IPS-20b (cell line): Measurements from ENCODE around the gene DYSF.

ENCODE experiments used
- H3K27ac ChIP-seq: one replicate; pipeline ENCODE4 v1.5.1; 2013; ENCODE audit warnings: low read length
- H3K27me3 ChIP-seq: 2 replicates; pipeline ENCODE4 v1.6.1; 2013; ENCODE audit warnings: mild to moderate bottlenecking, low read length, inconsistent platforms; ENCODE audit not compliant: insufficient read depth
- H3K36me3 ChIP-seq: 2 replicates; pipeline ENCODE4 v1.6.1; 2013; ENCODE audit warnings: low read depth, mild to moderate bottlenecking, inconsistent platforms, low read length, moderate library complexity; ENCODE audit not compliant: insufficient read depth
- H3K4me1 ChIP-seq: 2 replicates; pipeline ENCODE4 v1.6.1; 2013; ENCODE audit warnings: mild to moderate bottlenecking, control low read depth, inconsistent platforms, low read length, moderate library complexity; ENCODE audit not compliant: insufficient read depth
- H3K4me3 ChIP-seq: 2 replicates; pipeline ENCODE4 v1.5.1; 2013; ENCODE audit warnings: mild to moderate bottlenecking, low read length, inconsistent platforms
- H3K9ac ChIP-seq: 2 replicates; pipeline ENCODE4 v1.6.1; 2013; ENCODE audit warnings: low read depth, mild to moderate bottlenecking, inconsistent platforms, low read length, moderate library complexity
- H3K9me3 ChIP-seq: 2 replicates; pipeline ENCODE4 v1.6.1; 2013; ENCODE audit warnings: mild to moderate bottlenecking, low read depth, low read length, inconsistent platforms; ENCODE audit not compliant: insufficient read depth

The DYSF gene

DNA sequence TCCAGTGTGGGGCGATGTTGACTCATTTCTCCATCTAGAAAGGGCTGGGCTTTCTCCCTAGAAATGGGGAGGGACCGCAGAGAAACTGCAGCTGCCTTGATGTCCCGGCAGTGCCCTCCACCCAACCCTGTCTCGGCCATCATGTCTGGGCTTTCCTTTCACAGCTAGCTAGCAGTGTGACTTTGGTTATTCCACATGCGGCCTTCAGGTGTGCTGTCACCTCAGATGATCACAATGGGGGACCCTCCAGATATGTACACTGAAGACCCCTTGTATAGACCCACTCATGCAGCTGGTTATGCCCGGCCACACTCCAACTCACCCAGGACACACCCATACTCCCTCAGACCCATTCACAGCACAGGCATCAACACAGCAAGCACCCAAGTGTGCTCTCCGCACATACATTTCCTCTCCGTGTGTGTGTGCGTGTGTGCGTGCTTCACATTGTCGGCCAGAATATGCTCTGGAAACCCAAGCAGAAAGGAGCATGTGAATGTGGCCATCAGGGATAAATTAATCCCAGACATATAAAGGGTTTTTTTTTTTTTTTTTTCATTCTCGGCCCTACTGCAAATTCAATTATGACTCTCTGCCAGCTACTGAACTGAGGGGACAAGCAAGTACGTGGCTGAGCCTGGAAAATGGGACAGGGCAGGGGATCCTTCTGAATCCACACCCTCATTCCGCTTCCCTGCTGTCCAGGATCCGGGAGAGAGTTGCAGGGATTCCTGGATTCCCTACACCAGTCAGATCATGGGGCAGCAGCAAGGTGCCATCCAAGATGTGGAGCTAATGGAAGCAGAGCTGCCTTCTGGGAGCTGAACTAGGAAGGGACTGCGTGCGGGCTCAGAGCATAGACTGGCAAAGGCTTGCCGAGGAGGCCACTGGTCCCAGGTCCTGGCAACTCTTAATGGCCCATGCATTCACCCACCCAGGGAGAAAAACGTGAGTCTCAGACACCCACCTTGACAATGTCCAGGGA, 240.2 kb downstream of the DYSF start:
- Histone ChIP-seq H3K9me3 (no peaks in the 10 kb centered on the region; the same call in 1 of the 2 replicates), H3K4me1 (peaks cover 23% of the 10 kb centered on the region), H3K36me3 (no peaks in the 10 kb centered on the region), H3K4me3 (no peak overlapping the region), H3K27ac (no peak overlapping the region), H3K9ac (no peak overlapping the region), H3K27me3 (0 out of 2 replicates have a peak, but pooled peaks cover 5% of the 10 kb centered on the region)

DNA sequence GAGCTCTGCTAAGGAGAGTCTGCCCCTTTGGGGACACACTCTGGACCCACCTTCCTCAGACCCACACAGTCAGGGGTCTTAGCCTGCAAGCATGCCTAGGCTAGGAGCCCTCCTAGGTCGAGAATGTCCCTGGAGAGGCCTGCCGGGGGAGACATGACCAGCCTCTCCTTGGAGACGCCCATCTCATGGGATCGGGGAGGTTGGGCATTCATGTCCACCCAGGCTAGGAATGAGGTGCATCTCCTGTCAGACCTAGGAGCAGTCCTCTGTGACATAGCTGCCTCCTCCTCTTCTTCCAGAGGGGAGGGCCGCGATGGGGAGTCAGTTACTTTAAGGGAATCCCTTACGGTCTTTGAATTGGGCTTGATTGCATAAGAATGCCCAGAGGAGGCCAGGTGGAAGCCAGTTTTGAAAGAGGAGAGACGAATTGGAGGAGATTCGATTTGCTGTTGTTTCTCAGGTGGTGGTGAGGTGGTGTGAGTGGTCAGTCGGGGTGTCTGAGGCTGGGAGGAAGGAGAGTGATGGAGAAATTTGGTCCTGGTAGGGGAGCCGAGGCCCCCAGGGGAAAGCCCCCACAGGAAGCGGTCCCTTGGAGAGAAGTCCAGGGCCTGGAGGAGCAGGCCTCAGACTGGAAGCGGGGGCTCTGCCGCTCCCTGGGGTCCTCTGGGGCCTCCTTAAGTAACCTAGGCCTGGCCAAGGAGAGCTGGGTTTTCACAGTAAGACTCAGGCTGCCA, 241.3 kb downstream of the DYSF start:
- Histone ChIP-seq H3K36me3 (no peaks in the 10 kb centered on the region), H3K4me3 (no peak overlapping the region), H3K9ac (peak overlapping the region; percentile 29; the same call in 1 of the 2 replicates), H3K4me1 (peaks cover 23% of the 10 kb centered on the region), H3K27ac (peak overlapping the region; percentile 8), H3K9me3 (no peaks in the 10 kb centered on the region; the same call in 1 of the 2 replicates), H3K27me3 (0 out of 2 replicates have a peak, but pooled peaks cover 5% of the 10 kb centered on the region)

DNA sequence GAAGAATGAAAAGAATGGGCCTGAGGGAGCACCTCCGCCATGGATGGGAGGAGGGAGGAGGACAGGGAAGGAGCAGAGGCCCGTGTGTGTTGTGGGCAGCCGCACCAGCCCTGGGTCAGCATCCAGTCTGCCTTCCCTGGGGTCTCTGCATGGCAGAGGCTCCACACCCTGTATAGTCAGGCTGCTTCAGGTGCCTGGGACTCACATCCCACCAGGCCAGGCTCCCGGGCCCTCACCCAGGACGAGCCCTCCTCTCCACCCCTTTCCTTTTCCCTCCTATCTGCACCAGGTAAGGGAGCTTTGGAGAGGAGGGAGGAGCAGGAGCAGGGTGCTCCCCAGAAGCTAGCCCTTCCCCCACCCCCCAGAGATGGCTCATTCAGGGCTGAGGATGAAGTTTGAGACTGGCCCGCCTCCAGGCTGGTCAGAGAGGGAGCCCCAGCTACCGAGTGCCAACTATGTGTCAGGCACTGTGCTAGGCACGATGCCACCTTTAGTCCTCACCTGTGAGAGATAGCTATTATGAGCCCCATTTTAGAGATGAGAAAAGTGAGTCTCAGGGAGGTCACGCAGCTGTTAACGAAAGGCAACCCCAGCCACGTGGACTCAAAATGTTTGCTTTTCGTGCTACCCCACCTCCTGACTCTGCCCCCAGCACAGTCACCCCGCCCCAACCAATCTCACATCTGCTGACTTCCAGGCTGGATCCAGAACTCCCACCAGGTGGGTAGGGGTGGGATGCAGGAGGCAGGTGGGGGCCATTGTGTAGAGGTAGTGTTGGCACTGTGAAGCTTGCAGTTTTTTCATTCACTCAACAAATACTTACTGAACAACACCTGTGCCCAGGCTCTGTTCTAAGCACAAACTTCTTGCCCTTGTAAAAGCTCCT, 242.1 kb downstream of the DYSF start:
- Histone ChIP-seq H3K9me3 (no peaks in the 10 kb centered on the region; the same call in 1 of the 2 replicates), H3K4me3 (no peak overlapping the region), H3K36me3 (no peaks in the 10 kb centered on the region), H3K27ac (peak overlapping the region; percentile 8), H3K4me1 (peaks cover 23% of the 10 kb centered on the region), H3K27me3 (0 out of 2 replicates have a peak, but pooled peaks cover 5% of the 10 kb centered on the region), H3K9ac (peak overlapping the region; percentile 29; the same call in 1 of the 2 replicates)

DNA sequence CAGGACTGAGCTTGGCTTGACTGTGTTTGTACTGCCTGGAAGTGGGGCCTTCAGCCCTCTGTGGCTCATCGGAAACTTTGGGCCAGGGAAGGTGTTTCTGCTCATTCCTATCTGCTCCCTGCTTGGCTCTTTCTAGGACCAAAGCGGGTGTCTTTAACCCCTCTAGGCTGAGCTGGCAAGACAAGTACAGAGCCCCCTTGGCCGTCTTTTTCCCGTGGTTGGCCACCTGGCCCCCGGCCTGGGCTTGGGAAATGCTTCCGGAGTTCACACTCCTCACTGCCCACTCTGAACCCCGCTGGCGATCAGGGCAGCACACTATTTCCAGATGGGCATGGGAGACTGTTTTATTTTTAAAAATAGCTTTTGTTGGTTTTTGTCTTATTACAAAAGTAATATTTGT, 243.0 kb downstream of the DYSF start:
- H3K4me3 ChIP-seq = no peak overlapping the region
- H3K9ac ChIP-seq = no peak overlapping the region
- no peaks in the 10 kb centered on the region for H3K36me3 ChIP-seq
- H3K9me3 ChIP-seq = no peaks in the 10 kb centered on the region; the same call in 1 of the 2 replicates
- H3K4me1 ChIP-seq = peaks cover 20% of the 10 kb centered on the region
- no peak overlapping the region for H3K27ac ChIP-seq
- H3K27me3 ChIP-seq = 0 out of 2 replicates have a peak, but pooled peaks cover 5% of the 10 kb centered on the region

DNA sequence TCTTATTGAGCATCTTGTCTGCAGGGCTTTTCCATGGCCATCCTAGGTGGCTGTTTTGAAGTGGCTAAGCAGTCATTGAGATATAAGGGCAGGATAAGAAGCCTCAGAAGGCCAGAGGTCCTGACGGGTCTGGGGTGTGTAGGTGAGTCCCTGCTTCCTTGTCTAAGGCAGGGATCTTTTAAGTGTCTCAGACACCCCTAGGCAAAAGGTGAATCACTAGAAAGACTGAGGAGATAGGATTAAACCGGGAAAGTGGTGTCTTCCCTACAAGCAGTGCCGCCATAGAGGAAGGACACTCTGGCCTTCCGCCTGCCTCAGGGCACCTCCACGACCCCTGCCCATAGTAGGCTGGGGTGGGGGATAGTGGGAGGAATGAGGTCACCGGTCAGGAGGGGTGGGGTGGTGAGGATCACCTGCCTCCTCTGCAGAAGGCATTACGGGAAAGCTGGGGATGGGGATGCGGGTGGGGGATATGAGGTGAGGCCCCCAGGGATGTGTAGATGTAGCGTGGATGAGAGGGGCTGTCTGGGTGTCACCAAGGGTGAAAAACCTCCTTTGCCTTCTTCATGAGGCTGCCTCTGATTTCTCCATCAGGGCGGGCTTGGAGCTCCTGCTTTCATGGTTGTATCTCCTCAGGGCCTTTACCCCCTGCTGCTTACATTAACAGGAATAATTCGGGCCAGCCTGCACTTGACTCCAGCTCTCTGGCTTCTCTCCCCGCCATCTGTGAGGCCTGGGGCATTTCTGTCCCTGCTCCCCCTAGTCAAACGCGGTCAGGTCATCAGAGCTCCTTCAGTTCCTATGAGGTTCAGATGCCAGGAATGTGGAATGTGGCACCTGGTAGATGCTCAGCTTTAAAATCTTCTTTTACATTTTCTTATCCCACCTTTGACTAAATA, 244.0 kb downstream of the DYSF start:
- H3K27me3 ChIP-seq = no peaks in the 10 kb centered on the region
- H3K27ac ChIP-seq = no peak overlapping the region
- H3K4me1 ChIP-seq = peaks cover 17% of the 10 kb centered on the region
- no peaks in the 10 kb centered on the region; the same call in 1 of the 2 replicates for H3K9me3 ChIP-seq
- H3K4me3 ChIP-seq = no peak overlapping the region
- no peak overlapping the region for H3K9ac ChIP-seq
- no peaks in the 10 kb centered on the region for H3K36me3 ChIP-seq

DNA sequence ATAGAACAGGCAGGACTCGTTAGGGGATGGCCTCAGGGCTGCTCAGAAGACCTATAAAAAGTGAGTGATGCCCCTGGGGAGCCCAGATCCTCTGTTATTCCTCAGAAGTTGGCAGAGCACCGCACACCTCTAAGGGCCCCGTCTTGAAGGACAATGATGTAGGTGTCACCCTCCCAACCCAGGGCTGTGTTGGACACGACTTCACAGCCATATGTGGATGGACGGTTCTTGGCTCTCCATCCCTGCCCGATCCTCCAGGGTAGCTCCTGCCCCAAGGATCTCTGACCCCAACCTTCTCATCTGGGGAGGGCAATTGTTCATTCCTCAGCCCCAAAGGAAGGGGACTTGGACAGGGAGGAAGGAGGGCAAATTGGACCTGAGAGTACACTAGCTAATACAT, 246.1 kb downstream of the DYSF start:
- Histone ChIP-seq H3K4me3 (no peak overlapping the region), H3K9ac (no peak overlapping the region), H3K36me3 (no peaks in the 10 kb centered on the region), H3K27ac (no peak overlapping the region), H3K9me3 (no peaks in the 10 kb centered on the region; the same call in 1 of the 2 replicates), H3K4me1 (peaks cover 10% of the 10 kb centered on the region; the same call in 1 of the 2 replicates), H3K27me3 (no peaks in the 10 kb centered on the region)

DNA sequence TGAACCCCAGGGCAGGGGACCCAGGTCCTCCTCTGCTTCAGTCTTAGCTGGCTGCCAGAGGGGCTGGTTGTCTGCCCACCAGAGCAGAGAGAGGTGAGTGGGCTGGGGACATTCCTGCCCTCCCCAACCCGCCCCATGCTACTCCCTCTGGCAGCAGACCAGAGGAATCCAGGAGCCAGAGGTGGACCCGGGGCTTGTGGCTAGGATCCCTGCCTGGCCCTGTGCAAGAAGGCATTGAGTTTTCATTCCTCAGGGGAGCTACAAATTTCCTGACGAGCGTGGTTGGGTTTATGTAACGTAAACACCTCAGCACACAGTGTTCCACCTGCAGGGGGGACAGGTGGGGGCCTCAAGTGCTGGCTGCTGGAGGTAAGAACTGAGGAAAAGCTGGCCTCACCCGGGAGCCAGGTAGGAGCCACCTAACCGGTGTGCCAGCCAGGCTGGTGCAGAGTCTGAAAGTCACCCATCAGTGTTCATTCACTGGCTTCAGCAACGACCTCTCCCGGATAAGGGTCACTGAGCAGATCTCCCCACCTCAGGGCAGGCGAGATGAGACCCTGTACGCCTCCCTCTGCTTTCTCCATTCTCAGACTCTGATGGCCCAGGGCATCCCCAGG, 246.8 kb downstream of the DYSF start:
- Histone ChIP-seq H3K36me3 (no peaks in the 10 kb centered on the region), H3K27me3 (no peaks in the 10 kb centered on the region), H3K4me1 (peaks cover 4% of the 10 kb centered on the region; the same call in 1 of the 2 replicates), H3K27ac (no peak overlapping the region), H3K4me3 (no peak overlapping the region), H3K9ac (no peak overlapping the region), H3K9me3 (no peaks in the 10 kb centered on the region; the same call in 1 of the 2 replicates)

DNA sequence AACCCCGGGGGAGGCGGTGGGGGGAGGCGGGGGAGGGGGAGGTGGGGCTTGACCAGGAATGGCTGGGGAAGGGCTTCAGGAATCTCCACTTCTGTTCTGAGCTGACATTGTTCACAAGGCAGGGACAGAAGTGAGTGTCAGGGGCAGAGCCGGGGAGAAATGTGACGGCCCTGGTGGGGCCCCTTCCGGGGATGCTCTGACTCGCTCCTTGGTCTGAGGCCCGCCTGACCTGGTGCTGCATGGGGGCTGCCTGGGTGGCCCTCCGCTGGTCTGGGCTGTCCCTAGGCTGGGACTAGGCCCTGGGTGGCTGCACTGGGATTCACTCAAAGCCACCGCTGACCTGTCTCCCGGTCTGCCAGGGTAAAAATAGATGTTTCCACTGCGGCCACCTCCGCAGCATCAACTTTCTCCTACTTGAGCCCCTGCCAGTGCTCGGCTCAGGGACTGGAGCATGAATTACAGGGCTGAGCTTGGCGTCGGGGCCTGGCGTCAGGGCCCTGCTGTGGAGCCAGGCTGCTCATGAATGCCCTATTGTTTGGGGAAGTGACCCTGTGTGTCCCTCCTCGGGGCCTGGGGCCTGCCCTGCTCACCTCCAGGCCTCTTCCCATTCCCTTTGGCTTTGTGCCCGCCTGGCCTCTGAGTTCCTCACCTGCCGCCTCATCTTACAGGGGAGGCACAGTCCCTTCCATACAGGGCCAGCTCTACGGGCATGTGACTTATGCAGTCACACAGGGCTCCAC, 247.5 kb downstream of the DYSF start:
- H3K9me3 ChIP-seq = no peaks in the 10 kb centered on the region; the same call in 1 of the 2 replicates
- H3K4me3 ChIP-seq = no peak overlapping the region
- H3K27ac ChIP-seq = no peak overlapping the region
- H3K4me1 ChIP-seq = no peaks in the 10 kb centered on the region; the same call in 1 of the 2 replicates
- no peak overlapping the region for H3K9ac ChIP-seq
- H3K27me3 ChIP-seq = no peaks in the 10 kb centered on the region
- no peaks in the 10 kb centered on the region for H3K36me3 ChIP-seq

DNA sequence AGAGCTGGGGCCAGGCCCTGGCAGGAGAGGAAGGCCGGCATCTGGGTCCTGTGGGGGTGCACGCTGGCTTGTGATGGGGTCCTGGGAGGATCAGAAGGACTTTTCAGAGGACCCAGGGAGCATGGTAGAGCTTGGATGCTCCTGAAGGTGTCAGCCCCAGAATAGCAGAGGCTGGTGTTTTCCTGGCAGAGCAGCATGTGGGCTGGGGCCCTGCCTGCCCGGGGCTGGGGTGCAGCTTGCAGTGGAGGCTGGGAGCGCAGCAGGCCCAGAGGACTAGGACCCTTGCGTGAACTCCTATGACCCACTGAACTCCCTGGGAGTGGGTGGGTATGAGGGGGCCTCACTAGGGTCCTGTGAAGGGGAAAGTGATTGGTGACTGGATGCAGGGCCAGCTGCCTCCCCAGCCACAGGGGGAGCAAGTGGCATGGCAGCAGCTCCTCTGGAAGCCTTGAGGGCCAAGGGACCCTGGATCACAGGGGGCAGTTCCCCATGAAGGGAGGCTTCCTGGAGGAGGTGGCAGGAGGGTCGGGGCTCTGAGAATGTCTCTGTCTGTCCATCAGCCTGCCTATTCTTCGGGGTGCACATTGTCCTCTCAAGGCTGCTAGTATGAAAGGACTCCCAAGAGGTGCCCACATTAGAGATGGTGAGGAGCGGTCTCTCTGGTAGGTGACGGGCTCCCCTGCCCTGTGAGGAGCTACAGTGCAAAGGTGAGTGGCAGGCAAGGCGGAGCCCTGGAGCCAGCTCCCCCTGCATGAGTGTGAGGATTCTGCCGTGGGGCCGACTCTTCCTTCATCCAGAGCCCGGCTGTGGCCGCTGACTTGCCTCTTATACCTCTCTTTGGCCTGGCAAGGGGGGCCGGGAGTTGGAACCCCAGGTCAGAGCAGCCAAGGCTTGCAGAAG, 249.0 kb downstream of the DYSF start:
- no peaks in the 10 kb centered on the region for H3K27me3 ChIP-seq
- no peak overlapping the region for H3K27ac ChIP-seq
- H3K9me3 ChIP-seq = no peaks in the 10 kb centered on the region; the same call in 1 of the 2 replicates
- no peak overlapping the region for H3K4me3 ChIP-seq
- no peaks in the 10 kb centered on the region; the same call in 1 of the 2 replicates for H3K4me1 ChIP-seq
- no peak overlapping the region for H3K9ac ChIP-seq
- H3K36me3 ChIP-seq = no peaks in the 10 kb centered on the region
